Muscle layer of duodenum (tissue), 2 donors: Measurements from ENCODE around the gene UPF3A.
A peak's percentile ranks its signal among the peaks of the same experiment; 100 is the strongest.
"Not testable (repeated sequence)": the region's sequence is repeated elsewhere in the genome, so short reads cannot be mapped to it uniquely, and the experiment has no call there.

Experiments
- H3K27ac ChIP-seq: one replicate; pipeline ENCODE4 v1.7.0; 2013; ENCODE audit warnings: mild to moderate bottlenecking, low read length
- H3K27me3 ChIP-seq: one replicate; pipeline ENCODE4 v1.7.0; 2013; ENCODE audit warnings: low read depth, mild to moderate bottlenecking, control low read depth, low read length
- H3K36me3 ChIP-seq, 2 donors: one replicate each; pipeline ENCODE4 v1.7.0; 2013; ENCODE audit warnings: low read length in 2 of 2, control low read depth in 1 of 2, mild to moderate bottlenecking in 1 of 2; ENCODE audit not compliant: insufficient read depth in 2 of 2, control insufficient read depth in 1 of 2
- H3K4me1 ChIP-seq, 2 donors: one replicate each; pipeline ENCODE4 v1.7.0; 2013; ENCODE audit warnings: low read length in 2 of 2, mild to moderate bottlenecking in 2 of 2, control low read depth in 1 of 2, moderate library complexity in 1 of 2; ENCODE audit not compliant: insufficient read depth in 2 of 2, control insufficient read depth in 1 of 2
- H3K4me3 ChIP-seq, 2 donors: one replicate each; pipeline ENCODE4 v1.7.0; 2013; ENCODE audit warnings: low read length in 2 of 2, low read depth in 1 of 2, mild to moderate bottlenecking in 1 of 2
- H3K9me3 ChIP-seq, 2 donors: one replicate each; pipeline ENCODE4 v1.7.0; 2013; ENCODE audit warnings: low read length in 2 of 2, control low read depth in 1 of 2, mild to moderate bottlenecking in 1 of 2; ENCODE audit not compliant: control insufficient read depth in 1 of 2
- donor health status: healthy.

Gene UPF3A

GRCh38 chr13:114320065-114320464 lies 38.7 kb downstream of the UPF3A start:
- peaks cover 28 to 36% of the 10 kb centered on the region in 2 donors for H3K36me3 ChIP-seq
- H3K9me3 ChIP-seq: no peaks in the 10 kb centered on the region
- no peak overlapping the region for H3K27ac ChIP-seq
- no peak overlapping the region for H3K4me3 ChIP-seq
- H3K4me1 ChIP-seq: peaks cover 6 to 33% of the 10 kb centered on the region in 2 donors
- H3K27me3 ChIP-seq: no peaks in the 10 kb centered on the region

- no peak overlapping the region for H3K4me3 ChIP-seq
- peaks cover 38 to 40% of the 10 kb centered on the region in 2 donors for H3K36me3 ChIP-seq
- H3K27me3 ChIP-seq: no peaks in the 10 kb centered on the region
- H3K4me1 ChIP-seq: peaks cover 0 to 23% of the 10 kb centered on the region in 2 donors
- H3K9me3 ChIP-seq: no peaks in the 10 kb centered on the region
- H3K27ac ChIP-seq: no peak overlapping the region
Measured at GRCh38 chr13:114321256-114321655, 39.9 kb downstream of the UPF3A start.

- Histone ChIP-seq H3K4me1 (peaks cover 0 to 20% of the 10 kb centered on the region in 2 donors), H3K36me3 (peaks cover 40 to 42% of the 10 kb centered on the region in 2 donors), H3K27ac (no peak overlapping the region), H3K9me3 (no peaks in the 10 kb centered on the region), H3K4me3 (no peak overlapping the region), H3K27me3 (no peaks in the 10 kb centered on the region)
Measured at GRCh38 chr13:114323349-114323748, 41.9 kb downstream of the UPF3A start.

- Histone ChIP-seq H3K36me3 (peaks cover 40 to 45% of the 10 kb centered on the region in 2 donors), H3K4me1 (peaks cover 0 to 10% of the 10 kb centered on the region in 2 donors), H3K9me3 (no peaks in the 10 kb centered on the region), H3K27ac (no peak overlapping the region), H3K27me3 (no peaks in the 10 kb centered on the region), H3K4me3 (no peak overlapping the region)
Measured at GRCh38 chr13:114324334-114324733, 42.9 kb downstream of the UPF3A start.

- Histone ChIP-seq H3K27ac (no peak overlapping the region), H3K4me1 (no peaks in the 10 kb centered on the region), H3K36me3 (peaks cover 40 to 45% of the 10 kb centered on the region in 2 donors), H3K27me3 (no peaks in the 10 kb centered on the region), H3K9me3 (no peaks in the 10 kb centered on the region), H3K4me3 (no peak overlapping the region)
Measured at GRCh38 chr13:114325729-114326128, 44.3 kb downstream of the UPF3A start.

- no peaks in the 10 kb centered on the region for H3K4me1 ChIP-seq
- H3K27me3 ChIP-seq: no peaks in the 10 kb centered on the region
- H3K9me3 ChIP-seq: no peaks in the 10 kb centered on the region
- peaks cover 23 to 37% of the 10 kb centered on the region in 2 donors for H3K36me3 ChIP-seq
- H3K4me3 ChIP-seq: no peak overlapping the region
- peak overlapping the region; percentile 23 for H3K27ac ChIP-seq
Measured at GRCh38 chr13:114328034-114328433, 46.6 kb downstream of the UPF3A start.

GRCh38 chr13:114328595-114328994 lies 47.2 kb downstream of the UPF3A start:
- H3K4me3 ChIP-seq: no peak overlapping the region
- H3K36me3 ChIP-seq: peaks cover 18 to 32% of the 10 kb centered on the region in 2 donors
- no peaks in the 10 kb centered on the region for H3K9me3 ChIP-seq
- no peaks in the 10 kb centered on the region for H3K27me3 ChIP-seq
- H3K4me1 ChIP-seq: no peaks in the 10 kb centered on the region
- H3K27ac ChIP-seq: peak overlapping the region; percentile 23

GRCh38 chr13:114330086-114330485 lies 48.7 kb downstream of the UPF3A start:
- no peaks in the 10 kb centered on the region for H3K27me3 ChIP-seq
- no peaks in the 10 kb centered on the region for H3K4me1 ChIP-seq
- peaks cover 4 to 17% of the 10 kb centered on the region in 2 donors for H3K36me3 ChIP-seq
- H3K4me3 ChIP-seq: no peak overlapping the region
- no peak overlapping the region for H3K27ac ChIP-seq
- H3K9me3 ChIP-seq: no peaks in the 10 kb centered on the region

- not testable (repeated sequence) for H3K27me3 ChIP-seq, H3K4me3 ChIP-seq, H3K9me3 ChIP-seq, H3K4me1 ChIP-seq, H3K36me3 ChIP-seq, H3K27ac ChIP-seq
Measured at GRCh38 chr13:114333881-114334280, 52.5 kb downstream of the UPF3A start.

- Histone ChIP-seq H3K27ac (no peak overlapping the region), H3K36me3 (no peaks in the 10 kb centered on the region), H3K27me3 (no peaks in the 10 kb centered on the region), H3K9me3 (no peaks in the 10 kb centered on the region), H3K4me3 (no peak overlapping the region), H3K4me1 (no peaks in the 10 kb centered on the region)
Measured at GRCh38 chr13:114334305-114335053, 53.1 kb downstream of the UPF3A start.

- H3K4me1 ChIP-seq, H3K27ac ChIP-seq, H3K4me3 ChIP-seq: not testable (repeated sequence)
Measured at GRCh38 chr13:114336457-114336856, 55.1 kb downstream of the UPF3A start.

GRCh38 chr13:114338959-114339358 lies 57.6 kb downstream of the UPF3A start:
- H3K4me3 ChIP-seq: no peak overlapping the region
- no peak overlapping the region for H3K27ac ChIP-seq
- H3K36me3 ChIP-seq: no peaks in the 10 kb centered on the region
- H3K27me3 ChIP-seq: no peaks in the 10 kb centered on the region
- H3K9me3 ChIP-seq: no peaks in the 10 kb centered on the region
- no peaks in the 10 kb centered on the region for H3K4me1 ChIP-seq

More at GRCh38 chr13:114336457-114336856, 55.1 kb downstream of the UPF3A start:
- not testable (repeated sequence) for H3K9me3 ChIP-seq, H3K27me3 ChIP-seq, H3K36me3 ChIP-seq
